IMR-90 (cell line): ENCODE results near the gene STAG1. TPM values are rescaled to one million over a fixed set of nuclear protein-coding genes. Genes with fewer than 3 reads are reported as not detected.

Experiments
- ATAC-seq: fragments of 200-7000 bp; cut with Tn5 transposase; 2 replicates; pipeline ENCODE4 v1.9.1; 2020; ENCODE audit warnings: low read depth, mild to moderate bottlenecking, moderate library complexity
- BruUV-seq: library from RNA; stranded (reverse); fragments of 400-500 nt; replicated peaks from 2 replicates; lab custom pipeline; 2021; lab: Mats Ljungman, UMichigan
- CTCF ChIA-PET: fragments of 300-600 bp; formaldehyde crosslinking; extraction: SDS; loops from one replicate; lab custom pipeline; 2021; ENCODE audit warnings: antibody characterized with exemption; lab: Yijun Ruan, JAX
- POLR2A ChIA-PET: fragments of 300-600 bp; sonication (Branson Sonifier 250); formaldehyde crosslinking; loops from one replicate; lab custom pipeline; 2022; ENCODE audit warnings: antibody characterized with exemption; ENCODE audit not compliant: unreplicated experiment; lab: Charles Lee
- DNase-seq: peaks from one replicate; pipeline ENCODE4 v3.0.0; 2013
- H2AFZ ChIP-seq: replicated peaks from 2 replicates; pipeline ENCODE3; 2013; ENCODE audit warnings: low read length, mild to moderate bottlenecking; ENCODE audit not compliant: poor library complexity
- H2AK5ac ChIP-seq: 2 replicates; pipeline ENCODE4 v1.6.1; 2013; ENCODE audit warnings: low read depth, low read length, inconsistent platforms
- H2AK9ac ChIP-seq: replicated peaks from 2 replicates; pipeline ENCODE3; 2013; ENCODE audit warnings: mild to moderate bottlenecking, low read depth, low read length, moderate library complexity; ENCODE audit not compliant: poor library complexity
- H2BK120ac ChIP-seq: 2 replicates; pipeline ENCODE4 v1.6.1; 2013; ENCODE audit warnings: low read depth, low read length, inconsistent platforms
- H2BK15ac ChIP-seq: 3 replicates; pipeline ENCODE4 v1.6.1; 2013; ENCODE audit warnings: low read depth, low read length, inconsistent platforms
- H2BK20ac ChIP-seq: 2 replicates; pipeline ENCODE4 v1.6.1; 2013; ENCODE audit warnings: low read depth, mild to moderate bottlenecking, inconsistent platforms, low read length, moderate library complexity
- H2BK5ac ChIP-seq: 2 replicates; pipeline ENCODE4 v1.6.1; 2013; ENCODE audit warnings: mild to moderate bottlenecking, low read depth, low read length, inconsistent platforms; ENCODE audit not compliant: poor library complexity, severe bottlenecking
- H3K14ac ChIP-seq: replicated peaks from 2 replicates; pipeline ENCODE4 v1.6.1; 2013; ENCODE audit warnings: low read depth, low read length, inconsistent platforms
- H3K18ac ChIP-seq: 2 replicates; pipeline ENCODE4 v1.6.1; 2013; ENCODE audit warnings: low read depth, low read length, control low read depth
- H3K23ac ChIP-seq: 2 replicates; pipeline ENCODE4 v1.6.1; 2013; ENCODE audit warnings: low read depth, low read length, inconsistent platforms
- H3K27ac ChIP-seq: 2 replicates; pipeline ENCODE4 v1.5.1; 2013; ENCODE audit warnings: mild to moderate bottlenecking, control low read depth, low read length; ENCODE audit not compliant: insufficient read depth
- H3K27me3 ChIP-seq: 2 replicates; pipeline ENCODE4 v1.6.1; 2013; ENCODE audit warnings: low read length; ENCODE audit not compliant: control insufficient read depth, insufficient read depth
- H3K36me3 ChIP-seq: 2 replicates; pipeline ENCODE4 v1.6.1; 2013; ENCODE audit warnings: low read length, mixed read lengths; ENCODE audit not compliant: control insufficient read depth, insufficient read depth
- H3K4ac ChIP-seq: 2 replicates; pipeline ENCODE4 v1.6.1; 2013; ENCODE audit warnings: low read depth, low read length, inconsistent platforms
- H3K4me1 ChIP-seq: 2 replicates; pipeline ENCODE4 v1.6.1; 2013; ENCODE audit warnings: low read length, mixed read lengths; ENCODE audit not compliant: control insufficient read depth, insufficient read depth
- H3K4me2 ChIP-seq: 2 replicates; pipeline ENCODE4 v1.6.1; 2013; ENCODE audit warnings: low read depth, mild to moderate bottlenecking, control low read depth, low read length, moderate library complexity
- H3K4me3 ChIP-seq: 2 replicates; pipeline ENCODE4 v1.5.1; 2013; ENCODE audit warnings: low read depth, mild to moderate bottlenecking, control low read depth, low read length, moderate library complexity; ENCODE audit not compliant: insufficient read depth
- H3K56ac ChIP-seq: 2 replicates; pipeline ENCODE4 v1.6.1; 2013; ENCODE audit warnings: low read length, inconsistent platforms; ENCODE audit not compliant: insufficient read depth; ENCODE audit errors: extremely low read depth
- H3K79me1 ChIP-seq, 2 experiments: 2 replicates each; pipeline ENCODE4 v1.6.1; 2013; ENCODE audit warnings: low read length in 2 of 2, inconsistent platforms in 1 of 2, low read depth in 1 of 2
- H3K9ac ChIP-seq: 2 replicates; pipeline ENCODE4 v1.6.1; 2013; ENCODE audit warnings: low read depth, low read length, control low read depth
- H3K9me1 ChIP-seq: 2 replicates; pipeline ENCODE4 v1.6.1; 2013; ENCODE audit warnings: low read length, inconsistent platforms; ENCODE audit not compliant: insufficient read depth
- H3K9me3 ChIP-seq: 2 replicates; pipeline ENCODE4 v1.6.1; 2013; ENCODE audit warnings: low read length; ENCODE audit not compliant: control insufficient read depth, insufficient read depth
- H4K20me1 ChIP-seq: 2 replicates; pipeline ENCODE4 v1.6.1; 2013; ENCODE audit warnings: low read length, inconsistent platforms; ENCODE audit not compliant: insufficient read depth
- H4K5ac ChIP-seq: 2 replicates; pipeline ENCODE4 v1.6.1; 2013; ENCODE audit warnings: mild to moderate bottlenecking, low read depth, low read length, control low read depth
- H4K8ac ChIP-seq, 2 experiments: 2 replicates each; pipeline ENCODE4 v1.6.1; 2013; ENCODE audit warnings: low read depth in 2 of 2, low read length in 2 of 2, control low read depth in 1 of 2, inconsistent platforms in 1 of 2
- H4K91ac ChIP-seq: 2 replicates; pipeline ENCODE4 v1.6.1; 2013; ENCODE audit warnings: low read depth, low read length, inconsistent platforms; ENCODE audit not compliant: insufficient read depth
- BHLHE40 ChIP-seq: fragments of 150-350 bp; IDR thresholded peaks from 2 replicates; pipeline ENCODE4 v1.6.1; 2016; ENCODE audit warnings: mild to moderate bottlenecking, low read depth, low read length
- CEBPB ChIP-seq: IDR thresholded peaks from 2 replicates; pipeline ENCODE4 v1.6.1; 2012; ENCODE audit warnings: low read depth, low read length, improper control_type of control experiment
- CHD1 ChIP-seq: IDR thresholded peaks from 2 replicates; pipeline ENCODE4 v1.6.1; 2012; ENCODE audit warnings: low read depth, low read length, improper control_type of control experiment
- CTCF ChIP-seq: conservative IDR thresholded peaks from 2 replicates; pipeline ENCODE4 v1.5.1; 2012; ENCODE audit warnings: mild to moderate bottlenecking, low read depth, low read length, improper control_type of control experiment
- ELK1 ChIP-seq: fragments of 150-350 bp; IDR thresholded peaks from 2 replicates; pipeline ENCODE4 v1.6.1; 2016; ENCODE audit warnings: low read depth, mild to moderate bottlenecking, low read length, moderate library complexity, borderline replicate concordance
- FOS ChIP-seq: fragments of 150-350 bp; IDR thresholded peaks from 2 replicates; pipeline ENCODE4 v1.6.1; 2016; ENCODE audit warnings: low read depth, low read length
- MAFK ChIP-seq: IDR thresholded peaks from 2 replicates; pipeline ENCODE4 v1.6.1; 2012; ENCODE audit warnings: low read depth, low read length, improper control_type of control experiment
- MAZ ChIP-seq: IDR thresholded peaks from 2 replicates; pipeline ENCODE4 v1.6.1; 2012; ENCODE audit warnings: low read depth, mild to moderate bottlenecking, low read length, improper control_type of control experiment, moderate library complexity, borderline replicate concordance
- MXI1 ChIP-seq: IDR thresholded peaks from 2 replicates; pipeline ENCODE4 v1.6.1; 2012; ENCODE audit warnings: low read depth, mild to moderate bottlenecking, low read length, moderate library complexity, borderline replicate concordance
- NFE2L2 ChIP-seq: fragments of 150-350 bp; IDR thresholded peaks from 2 replicates; pipeline ENCODE4 v1.6.1; 2016; ENCODE audit warnings: low read depth, mild to moderate bottlenecking, low read length
- POLR2A ChIP-seq: IDR thresholded peaks from 2 replicates; pipeline ENCODE4 v1.6.1; 2012; ENCODE audit warnings: mild to moderate bottlenecking, low read depth, low read length
- RAD21 ChIP-seq: IDR thresholded peaks from 2 replicates; pipeline ENCODE4 v1.6.1; 2012; ENCODE audit warnings: low read length, improper control_type of control experiment
- RCOR1 ChIP-seq: IDR thresholded peaks from 2 replicates; pipeline ENCODE4 v1.6.1; 2012; ENCODE audit warnings: mild to moderate bottlenecking, low read length, improper control_type of control experiment; ENCODE audit not compliant: insufficient replicate concordance
- RFX5 ChIP-seq: IDR thresholded peaks from 2 replicates; pipeline ENCODE4 v1.8.0; 2012; ENCODE audit warnings: low read depth, mild to moderate bottlenecking, low read length, moderate library complexity
- SMC3 ChIP-seq: fragments of 150-350 bp; IDR thresholded peaks from 2 replicates; pipeline ENCODE4 v1.6.1; 2016; ENCODE audit warnings: low read depth, mild to moderate bottlenecking, antibody characterized with exemption, low read length, moderate library complexity
- USF2 ChIP-seq: fragments of 150-350 bp; IDR thresholded peaks from 2 replicates; pipeline ENCODE4 v1.6.1; 2017; ENCODE audit warnings: mild to moderate bottlenecking, antibody characterized with exemption, low read length, low read depth
- WGBS, 2 experiments: methylation state at CpG; one replicate each; pipeline versions ENCODE4 v1.1.5 to v1.1.7; 2013; ENCODE audit warnings: missing lambda C conversion rate in 2 of 2; ENCODE audit not compliant: insufficient read length in 1 of 2; ENCODE audit errors: extremely low coverage in 2 of 2; 5-methylcytosine and 5-hydroxymethylcytosine counted together
- dilution Hi-C: fragments of 300-500 bp; cut with HindIII; formaldehyde crosslinking; loops from one replicate; pipeline ENCODE4 v1.14.3; 2018; ENCODE audit warnings: low sequenced_read_pairs; ENCODE audit not compliant: unreplicated experiment
- in situ Hi-C: fragments of 300-500 bp; cut with MboI; formaldehyde crosslinking; loops from 3 replicates; pipeline ENCODE4 v1.14.3; 2019; ENCODE audit warnings: low sequenced_read_pairs, inconsistent platforms, mixed read lengths
- intact Hi-C: fragments of 100-400 bp; cut with micrococcal nuclease; formaldehyde crosslinking; loops from 2 replicates; pipeline ENCODE4 v1.10.0; 2022
- polyA plus RNA-seq, 3 experiments: library from polyadenylated mRNA; depleted of rRNA; stranded (reverse); fragments of >200 nt; gene quantifications; 2 replicates each; pipeline ENCODE4 v1.2.3, GENCODE V29; 2012; ENCODE audit warnings: low replicate concordance in 1 of 3
- total RNA-seq: library from RNA; depleted of rRNA; stranded (reverse); fragments of >200 nt; gene quantifications from 2 replicates; pipeline ENCODE4 v1.2.3, GENCODE V29; 2012

Gene STAG1
- total and polyA plus RNA-seq, 2 of the 4 experiments (the other 2 are of a cell fraction): 9.6 to 32.3 TPM

- H3K14ac ChIP-seq: no peak overlapping the region
- intact Hi-C loops (loop anchor here (10.0 kb wide), 1 partner anchor 49 kb away; no protein-coding TSS in a partner anchor), in situ Hi-C loops (no loop called here), dilution Hi-C loops (no loop called here)
- H3K23ac ChIP-seq: 0 out of 2 replicates have a peak overlapping the region, but pooled peaks have one; percentile 7
- DNase-seq (no peak), ATAC-seq (no peak)
- peaks cover 6% of the 10 kb centered on the region; the same call in 1 of the 2 replicates for H3K36me3 ChIP-seq
- H4K5ac ChIP-seq: no peak overlapping the region
- no peak overlapping the region for H3K4me3 ChIP-seq
- H4K8ac ChIP-seq: 0 out of 4 replicates have a peak overlapping the region, but pooled peaks of 1 of the 2 experiments have one; percentile 34
- no peak overlapping the region for H3K27ac ChIP-seq
- H3K4me1 ChIP-seq: no peaks in the 10 kb centered on the region
- no peaks in the 10 kb centered on the region for H3K27me3 ChIP-seq
- H2BK120ac ChIP-seq: no peak overlapping the region; the same call in 1 of the 2 replicates
- H3K4ac ChIP-seq: no peak overlapping the region
- H4K20me1 ChIP-seq: no peaks in the 10 kb centered on the region
- H2AK5ac ChIP-seq: no peak overlapping the region
- H4K91ac ChIP-seq: no peak overlapping the region
- H2BK15ac ChIP-seq: no peak overlapping the region
- H3K79me1 ChIP-seq: peaks cover 0 to 4% of the 10 kb centered on the region in 2 experiments; a peak in 2 of 4 replicates
- TF ChIP-seq USF2 (no peak), RAD21 (no peak), MAFK (no peak), POLR2A (no peak), FOS (no peak), RCOR1 (no peak), CHD1 (no peak), ELK1 (no peak), BHLHE40 (no peak), RFX5 (no peak), CTCF (no peak), MAZ (no peak), NFE2L2 (no peak), SMC3 (no peak), MXI1 (no peak), CEBPB (no peak)
- POLR2A ChIA-PET: no interaction called here
- H3K56ac ChIP-seq: no peak overlapping the region
- no peaks in the 10 kb centered on the region for H3K9me3 ChIP-seq
- H2BK5ac ChIP-seq: no peak overlapping the region
- no peaks in the 10 kb centered on the region; the same call in 1 of the 2 replicates for H3K9me1 ChIP-seq
- CTCF ChIA-PET: interaction anchor here (0.9 kb wide), 1 partner anchor 12 kb away, joined by 3 read pairs; no protein-coding TSS in a partner anchor
- no peak overlapping the region for H3K4me2 ChIP-seq
- peak overlapping the region; percentile 50; the same call in 1 of the 2 replicates for H3K18ac ChIP-seq
- H2BK20ac ChIP-seq: no peak overlapping the region; the same call in 1 of the 2 replicates
- no peak overlapping the region for H2AFZ ChIP-seq
- WGBS, 2 experiments: 100% methylated on average over 1 of the region's 2 CpGs; no CpG with 5 or more reads in 1 of the 2 experiments
- no TSS peak for BruUV-seq
- no peak overlapping the region for H3K9ac ChIP-seq
- H2AK9ac ChIP-seq: no peak overlapping the region
Observed at GRCh38 chr3:136404056-136404455, 348.1 kb downstream of the STAG1 start.
